ENCODE data around the gene PDE8A.

PDE8A gene

GRCh38 chr15:85109333-85109732 is 127.7 kb downstream of the PDE8A start:
- Histone ChIP-seq H3K4me1 (ENCODE audit: control insufficient read depth, low read depth, low read length) (no peaks in the 10 kb centered on the region), H3K9ac (ENCODE audit: low read length) (no peak overlapping the region), H3K9me3 (ENCODE audit: control insufficient read depth, low read depth, low read length) (no peaks in the 10 kb centered on the region), H3K27ac (ENCODE audit: low read length) (no peak overlapping the region), H3K36me3 (ENCODE audit: control insufficient read depth, low read depth, low read length) (no peaks in the 10 kb centered on the region), H3K27me3 (ENCODE audit: control insufficient read depth, insufficient read depth, low read length) (no peaks in the 10 kb centered on the region), H3K4me3 (ENCODE audit: low read length) (no peak overlapping the region)

GRCh38 chr15:85112997-85113396 is 131.3 kb downstream of the PDE8A start:
- Histone ChIP-seq H3K9ac (ENCODE audit: low read length) (no peak overlapping the region), H3K4me1 (ENCODE audit: control insufficient read depth, low read depth, low read length) (no peaks in the 10 kb centered on the region), H3K36me3 (ENCODE audit: control insufficient read depth, low read depth, low read length) (no peaks in the 10 kb centered on the region), H3K27ac (ENCODE audit: low read length) (no peak overlapping the region), H3K9me3 (ENCODE audit: control insufficient read depth, low read depth, low read length) (no peaks in the 10 kb centered on the region), H3K4me3 (ENCODE audit: low read length) (no peak overlapping the region), H3K27me3 (ENCODE audit: control insufficient read depth, insufficient read depth, low read length) (no peaks in the 10 kb centered on the region)

DNA sequence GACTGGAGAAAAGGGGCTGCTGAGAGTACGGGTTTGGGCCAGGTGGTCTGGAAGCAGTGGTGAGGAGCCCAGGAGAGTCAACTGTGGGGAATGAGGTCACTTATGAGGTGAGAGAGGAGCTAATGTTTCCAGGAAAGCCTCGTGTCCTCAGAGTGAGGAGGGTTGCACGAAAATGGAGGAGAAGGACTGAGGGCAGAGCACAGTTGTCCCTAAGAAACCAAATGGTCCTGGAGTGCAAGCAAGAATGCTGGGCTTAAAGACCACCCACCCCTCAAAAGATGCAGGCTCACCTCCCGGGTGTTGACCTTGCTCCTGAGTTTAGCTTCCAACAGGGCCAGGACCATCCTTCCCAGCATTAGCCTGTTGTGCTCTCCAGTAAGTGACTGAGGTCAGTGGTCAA is 133.2 kb downstream of the PDE8A start:
- H3K4me3 ChIP-seq (ENCODE audit: low read length) = no peak overlapping the region
- H3K4me1 ChIP-seq (ENCODE audit: control insufficient read depth, low read depth, low read length) = no peaks in the 10 kb centered on the region
- H3K9ac ChIP-seq (ENCODE audit: low read length) = no peak overlapping the region
- no peaks in the 10 kb centered on the region for H3K36me3 ChIP-seq (ENCODE audit: control insufficient read depth, low read depth, low read length)
- H3K27me3 ChIP-seq (ENCODE audit: control insufficient read depth, insufficient read depth, low read length) = no peaks in the 10 kb centered on the region
- no peak overlapping the region for H3K27ac ChIP-seq (ENCODE audit: low read length)
- H3K9me3 ChIP-seq (ENCODE audit: control insufficient read depth, low read depth, low read length) = no peaks in the 10 kb centered on the region

DNA sequence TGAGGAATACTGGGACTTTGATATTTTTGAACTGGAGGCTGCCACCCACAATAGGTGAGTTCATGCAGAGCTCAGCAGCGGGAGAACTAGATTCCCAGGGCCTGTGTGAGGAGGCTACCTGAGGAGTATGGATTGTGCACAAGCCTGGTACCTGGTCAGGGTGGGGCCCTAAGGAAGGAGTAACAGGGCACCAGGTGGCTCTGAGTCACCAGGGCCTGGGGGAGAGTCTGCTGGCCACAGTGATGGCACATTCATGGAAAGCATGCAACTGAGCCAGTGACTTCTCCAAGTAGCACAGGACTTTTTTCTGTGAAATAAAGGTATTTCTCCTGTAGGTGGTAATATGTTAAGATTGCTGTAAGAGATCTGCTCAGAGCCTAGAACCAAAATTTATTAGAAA is 134.4 kb downstream of the PDE8A start:
- Histone ChIP-seq H3K27ac (ENCODE audit: low read length) (no peak overlapping the region), H3K9me3 (ENCODE audit: control insufficient read depth, low read depth, low read length) (no peaks in the 10 kb centered on the region), H3K4me3 (ENCODE audit: low read length) (no peak overlapping the region), H3K4me1 (ENCODE audit: control insufficient read depth, low read depth, low read length) (no peaks in the 10 kb centered on the region), H3K36me3 (ENCODE audit: control insufficient read depth, low read depth, low read length) (no peaks in the 10 kb centered on the region), H3K27me3 (ENCODE audit: control insufficient read depth, insufficient read depth, low read length) (no peaks in the 10 kb centered on the region), H3K9ac (ENCODE audit: low read length) (no peak overlapping the region)

DNA sequence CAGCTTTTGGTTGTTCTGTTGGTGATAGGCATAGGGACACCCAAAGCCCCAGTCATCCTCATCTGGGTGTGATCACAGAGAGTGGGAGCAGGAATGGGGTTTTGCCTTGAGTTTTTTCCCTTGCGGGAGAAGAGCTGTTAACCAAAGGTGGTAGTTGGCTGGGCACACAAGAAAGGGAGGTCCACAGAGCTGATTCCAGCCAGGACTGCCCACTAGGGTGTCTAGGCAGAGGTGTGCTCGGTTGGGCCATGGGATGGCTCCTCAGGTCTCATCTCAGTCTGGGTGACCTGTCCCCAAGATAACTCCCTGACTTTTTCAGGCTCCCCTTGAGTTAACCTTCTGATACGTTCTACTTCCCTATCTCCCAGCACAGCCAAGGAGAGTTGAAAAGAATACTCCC is 134.8 kb downstream of the PDE8A start:
- Histone ChIP-seq H3K27ac (ENCODE audit: low read length) (no peak overlapping the region), H3K4me3 (ENCODE audit: low read length) (no peak overlapping the region), H3K9ac (ENCODE audit: low read length) (no peak overlapping the region), H3K4me1 (ENCODE audit: control insufficient read depth, low read depth, low read length) (no peaks in the 10 kb centered on the region), H3K27me3 (ENCODE audit: control insufficient read depth, insufficient read depth, low read length) (no peaks in the 10 kb centered on the region), H3K36me3 (ENCODE audit: control insufficient read depth, low read depth, low read length) (no peaks in the 10 kb centered on the region), H3K9me3 (ENCODE audit: control insufficient read depth, low read depth, low read length) (no peaks in the 10 kb centered on the region)

- no peak overlapping the region for H3K27ac ChIP-seq (ENCODE audit: low read length)
- H3K4me3 ChIP-seq (ENCODE audit: low read length) = no peak overlapping the region
- H3K9ac ChIP-seq (ENCODE audit: low read length) = no peak overlapping the region
- no peaks in the 10 kb centered on the region for H3K36me3 ChIP-seq (ENCODE audit: control insufficient read depth, low read depth, low read length)
- H3K27me3 ChIP-seq (ENCODE audit: control insufficient read depth, insufficient read depth, low read length) = no peaks in the 10 kb centered on the region
- no peaks in the 10 kb centered on the region for H3K4me1 ChIP-seq (ENCODE audit: control insufficient read depth, low read depth, low read length)
- H3K9me3 ChIP-seq (ENCODE audit: control insufficient read depth, low read depth, low read length) = no peaks in the 10 kb centered on the region
Measured at GRCh38 chr15:85116925-85117646, 135.4 kb downstream of the PDE8A start.

- H3K27ac ChIP-seq (ENCODE audit: low read length) = no peak overlapping the region
- H3K4me3 ChIP-seq (ENCODE audit: low read length) = no peak overlapping the region
- H3K4me1 ChIP-seq (ENCODE audit: control insufficient read depth, low read depth, low read length) = no peaks in the 10 kb centered on the region
- H3K36me3 ChIP-seq (ENCODE audit: control insufficient read depth, low read depth, low read length) = no peaks in the 10 kb centered on the region
- H3K9ac ChIP-seq (ENCODE audit: low read length) = no peak overlapping the region
- H3K27me3 ChIP-seq (ENCODE audit: control insufficient read depth, insufficient read depth, low read length) = no peaks in the 10 kb centered on the region
- H3K9me3 ChIP-seq (ENCODE audit: control insufficient read depth, low read depth, low read length) = no peaks in the 10 kb centered on the region
Measured at GRCh38 chr15:85118173-85118572, 136.5 kb downstream of the PDE8A start.

DNA sequence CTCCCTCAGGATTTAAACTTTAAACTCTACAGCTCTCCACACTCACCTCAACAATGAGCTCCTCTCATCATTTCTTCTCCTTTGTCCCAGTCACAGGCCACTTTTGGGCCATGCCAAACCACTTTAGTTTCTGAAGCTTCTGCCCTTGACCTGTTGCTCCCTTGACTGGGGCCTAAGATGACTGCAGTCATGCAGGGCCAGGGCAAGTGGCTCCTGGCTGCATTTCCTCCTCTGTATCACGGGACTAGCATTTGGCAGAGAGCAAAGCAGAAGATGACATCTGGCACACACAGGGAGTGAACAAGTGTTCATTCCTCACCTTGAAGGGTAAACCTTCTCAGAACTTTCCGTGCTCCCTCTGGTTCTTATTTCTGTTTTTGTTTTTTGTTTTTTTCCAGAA is 136.9 kb downstream of the PDE8A start:
- no peak overlapping the region for H3K9ac ChIP-seq (ENCODE audit: low read length)
- H3K36me3 ChIP-seq (ENCODE audit: control insufficient read depth, low read depth, low read length) = no peaks in the 10 kb centered on the region
- no peak overlapping the region for H3K4me3 ChIP-seq (ENCODE audit: low read length)
- H3K4me1 ChIP-seq (ENCODE audit: control insufficient read depth, low read depth, low read length) = no peaks in the 10 kb centered on the region
- no peaks in the 10 kb centered on the region for H3K27me3 ChIP-seq (ENCODE audit: control insufficient read depth, insufficient read depth, low read length)
- no peak overlapping the region for H3K27ac ChIP-seq (ENCODE audit: low read length)
- no peaks in the 10 kb centered on the region for H3K9me3 ChIP-seq (ENCODE audit: control insufficient read depth, low read depth, low read length)

- H3K27ac ChIP-seq (ENCODE audit: low read length) = no peak overlapping the region
- H3K9ac ChIP-seq (ENCODE audit: low read length) = no peak overlapping the region
- H3K4me3 ChIP-seq (ENCODE audit: low read length) = no peak overlapping the region
- H3K27me3 ChIP-seq (ENCODE audit: control insufficient read depth, insufficient read depth, low read length) = no peaks in the 10 kb centered on the region
- H3K9me3 ChIP-seq (ENCODE audit: control insufficient read depth, low read depth, low read length) = no peaks in the 10 kb centered on the region
- H3K36me3 ChIP-seq (ENCODE audit: control insufficient read depth, low read depth, low read length) = no peaks in the 10 kb centered on the region
- no peaks in the 10 kb centered on the region for H3K4me1 ChIP-seq (ENCODE audit: control insufficient read depth, low read depth, low read length)
Measured at GRCh38 chr15:85120351-85121113, 138.9 kb downstream of the PDE8A start.

DNA sequence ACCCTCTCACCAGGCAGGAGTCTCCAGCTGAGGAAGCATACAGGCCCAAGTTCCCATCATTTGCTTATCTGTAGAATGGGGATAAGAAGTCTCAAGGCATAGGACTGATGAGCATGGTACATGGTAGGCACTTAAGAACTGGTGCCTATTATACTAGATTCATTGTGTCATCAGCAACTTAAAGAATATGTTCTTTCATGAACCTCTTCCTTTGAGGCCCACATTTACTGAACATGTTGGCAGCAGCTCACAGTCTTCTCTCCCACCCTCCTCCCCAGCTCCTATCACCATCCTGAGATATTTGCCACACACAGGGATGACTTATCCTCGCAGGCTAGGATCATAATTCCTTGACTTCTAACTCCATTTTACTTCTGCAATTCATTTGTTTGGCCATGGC is 142.5 kb downstream of the PDE8A start:
- no peak overlapping the region for H3K4me3 ChIP-seq (ENCODE audit: low read length)
- no peaks in the 10 kb centered on the region for H3K36me3 ChIP-seq (ENCODE audit: control insufficient read depth, low read depth, low read length)
- H3K27ac ChIP-seq (ENCODE audit: low read length) = no peak overlapping the region
- no peak overlapping the region for H3K9ac ChIP-seq (ENCODE audit: low read length)
- no peaks in the 10 kb centered on the region for H3K9me3 ChIP-seq (ENCODE audit: control insufficient read depth, low read depth, low read length)
- no peaks in the 10 kb centered on the region for H3K27me3 ChIP-seq (ENCODE audit: control insufficient read depth, insufficient read depth, low read length)
- no peaks in the 10 kb centered on the region for H3K4me1 ChIP-seq (ENCODE audit: control insufficient read depth, low read depth, low read length)

GRCh38 chr15:85125056-85125661 is 143.5 kb downstream of the PDE8A start:
- no peak overlapping the region for H3K27ac ChIP-seq (ENCODE audit: low read length)
- H3K27me3 ChIP-seq (ENCODE audit: control insufficient read depth, insufficient read depth, low read length) = no peaks in the 10 kb centered on the region
- H3K4me3 ChIP-seq (ENCODE audit: low read length) = no peak overlapping the region
- H3K9me3 ChIP-seq (ENCODE audit: control insufficient read depth, low read depth, low read length) = no peaks in the 10 kb centered on the region
- no peaks in the 10 kb centered on the region for H3K36me3 ChIP-seq (ENCODE audit: control insufficient read depth, low read depth, low read length)
- H3K4me1 ChIP-seq (ENCODE audit: control insufficient read depth, low read depth, low read length) = no peaks in the 10 kb centered on the region
- H3K9ac ChIP-seq (ENCODE audit: low read length) = no peak overlapping the region
